GM18861 (cell line): Measurements from ENCODE around the gene ANXA1.

Source experiments
- ATAC-seq: cut with Tn5 transposase; IDR thresholded peaks from one replicate; pipeline ENCODE4 v1.9.1; 2021; ENCODE audit not compliant: unreplicated experiment

Gene ANXA1

GRCh38 chr9:73137914-73138313 is 13.8 kb upstream of the ANXA1 start:
- no peak for ATAC-seq

GRCh38 chr9:73138516-73138915 is 13.1 kb upstream of the ANXA1 start:
- no peak for ATAC-seq

GRCh38 chr9:73141282-73141681 is 10.4 kb upstream of the ANXA1 start:
- no peak for ATAC-seq

- ATAC-seq = no peak
Measured at GRCh38 chr9:73143711-73144328, 7.8 kb upstream of the ANXA1 start.

- ATAC-seq = no peak
Measured at GRCh38 chr9:73146111-73146815, 5.4 kb upstream of the ANXA1 start.

GRCh38 chr9:73148447-73148937 is 3.2 kb upstream of the ANXA1 start:
- ATAC-seq = no peak

GRCh38 chr9:73149371-73150067 is 2.1 kb upstream of the ANXA1 start:
- peak; percentile 78 for ATAC-seq

- ATAC-seq = no peak
Measured at GRCh38 chr9:73152543-73152844, 829 bp downstream of the ANXA1 start.

GRCh38 chr9:73152953-73153352 is 1.3 kb downstream of the ANXA1 start:
- ATAC-seq = peak; percentile 53

GRCh38 chr9:73153793-73154227 is 2.1 kb downstream of the ANXA1 start:
- no peak for ATAC-seq

- ATAC-seq = no peak
Measured at GRCh38 chr9:73154271-73154670, 2.6 kb downstream of the ANXA1 start.

- ATAC-seq = no peak
Measured at GRCh38 chr9:73154722-73155121, 3.1 kb downstream of the ANXA1 start.

GRCh38 chr9:73155377-73155776 is 3.7 kb downstream of the ANXA1 start:
- ATAC-seq = no peak

- ATAC-seq = no peak
Measured at GRCh38 chr9:73155968-73156864, 4.6 kb downstream of the ANXA1 start.

- no peak for ATAC-seq
Measured at GRCh38 chr9:73156865-73157187, 5.2 kb downstream of the ANXA1 start.

GRCh38 chr9:73157811-73158210 is 6.1 kb downstream of the ANXA1 start:
- no peak for ATAC-seq

GRCh38 chr9:73158723-73159122 is 7.1 kb downstream of the ANXA1 start:
- no peak for ATAC-seq

GRCh38 chr9:73160868-73161267 is 9.2 kb downstream of the ANXA1 start:
- no peak for ATAC-seq

GRCh38 chr9:73162987-73163768 is 11.5 kb downstream of the ANXA1 start:
- ATAC-seq = no peak

GRCh38 chr9:73165911-73166310 is 14.2 kb downstream of the ANXA1 start:
- no peak for ATAC-seq

- no peak for ATAC-seq
Measured at GRCh38 chr9:73166468-73166867, 14.8 kb downstream of the ANXA1 start.
